WERI-Rb-1 (cell line): ENCODE data around the gene NMNAT1.

Experiments
- DNase-seq: peaks from one replicate; pipeline ENCODE4 v3.0.0-alpha.2; 2020
- H3K27ac ChIP-seq: fragments of 250-450 bp; sonication (Bioruptor Pico); 2 replicates; pipeline ENCODE4 v1.5.1; 2020; ENCODE audit warnings: mild to moderate bottlenecking, moderate library complexity
- H3K27me3 ChIP-seq: fragments of 250-450 bp; sonication (Bioruptor Pico); 2 replicates; pipeline ENCODE4 v1.5.1; 2021; ENCODE audit warnings: mild to moderate bottlenecking, low read depth, moderate library complexity; ENCODE audit not compliant: insufficient read depth, severe bottlenecking
- H3K36me3 ChIP-seq: fragments of 250-450 bp; sonication (Bioruptor Pico); 2 replicates; pipeline ENCODE4 v1.5.1; 2020; ENCODE audit warnings: mild to moderate bottlenecking, moderate library complexity
- H3K4me3 ChIP-seq: 2 replicates; pipeline ENCODE4 v1.5.1; 2011; ENCODE audit warnings: low read depth, mild to moderate bottlenecking, control low read depth, low read length
- H3K9me3 ChIP-seq: fragments of 250-450 bp; sonication (Bioruptor Pico); 2 replicates; pipeline ENCODE4 v1.5.1; 2021; ENCODE audit warnings: mild to moderate bottlenecking, moderate library complexity; ENCODE audit not compliant: severe bottlenecking
- TF ChIP-seq, protein P1 (sequence below): IDR thresholded peaks from 2 replicates; pipeline ENCODE4 v1.5.1; 2011; ENCODE audit warnings: low read depth, mild to moderate bottlenecking, control low read depth, inconsistent platforms, low read length

NMNAT1 gene

GRCh38 chr1:9903801-9904527, 39.3 kb upstream of the NMNAT1 start:
- H3K36me3 ChIP-seq, result no peaks in the 10 kb centered on the region
- no peaks in the 10 kb centered on the region for H3K9me3 ChIP-seq
- no peak overlapping the region for H3K27ac ChIP-seq
- H3K27me3 ChIP-seq, result no peaks in the 10 kb centered on the region
- TF ChIP-seq, protein P1, sequence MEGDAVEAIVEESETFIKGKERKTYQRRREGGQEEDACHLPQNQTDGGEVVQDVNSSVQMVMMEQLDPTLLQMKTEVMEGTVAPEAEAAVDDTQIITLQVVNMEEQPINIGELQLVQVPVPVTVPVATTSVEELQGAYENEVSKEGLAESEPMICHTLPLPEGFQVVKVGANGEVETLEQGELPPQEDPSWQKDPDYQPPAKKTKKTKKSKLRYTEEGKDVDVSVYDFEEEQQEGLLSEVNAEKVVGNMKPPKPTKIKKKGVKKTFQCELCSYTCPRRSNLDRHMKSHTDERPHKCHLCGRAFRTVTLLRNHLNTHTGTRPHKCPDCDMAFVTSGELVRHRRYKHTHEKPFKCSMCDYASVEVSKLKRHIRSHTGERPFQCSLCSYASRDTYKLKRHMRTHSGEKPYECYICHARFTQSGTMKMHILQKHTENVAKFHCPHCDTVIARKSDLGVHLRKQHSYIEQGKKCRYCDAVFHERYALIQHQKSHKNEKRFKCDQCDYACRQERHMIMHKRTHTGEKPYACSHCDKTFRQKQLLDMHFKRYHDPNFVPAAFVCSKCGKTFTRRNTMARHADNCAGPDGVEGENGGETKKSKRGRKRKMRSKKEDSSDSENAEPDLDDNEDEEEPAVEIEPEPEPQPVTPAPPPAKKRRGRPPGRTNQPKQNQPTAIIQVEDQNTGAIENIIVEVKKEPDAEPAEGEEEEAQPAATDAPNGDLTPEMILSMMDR, result no peak
- no peak for DNase-seq
- H3K4me3 ChIP-seq, result no peak overlapping the region

GRCh38 chr1:9904596-9904995, 38.7 kb upstream of the NMNAT1 start:
- no peaks in the 10 kb centered on the region for H3K27me3 ChIP-seq
- H3K27ac ChIP-seq, result no peak overlapping the region
- TF ChIP-seq, protein P1, result no peak
- H3K36me3 ChIP-seq, result no peaks in the 10 kb centered on the region
- H3K9me3 ChIP-seq, result no peaks in the 10 kb centered on the region
- no peak overlapping the region for H3K4me3 ChIP-seq
- DNase-seq, result no peak

- TF ChIP-seq, protein P1, result no peak
- Histone ChIP-seq H3K27me3 (no peaks in the 10 kb centered on the region), H3K36me3 (no peaks in the 10 kb centered on the region), H3K27ac (no peak overlapping the region), H3K4me3 (no peak overlapping the region), H3K9me3 (no peaks in the 10 kb centered on the region)
- DNase-seq, result no peak
These were observed 38.3 kb upstream of the NMNAT1 start for GRCh38 chr1:9905010-9905409.

GRCh38 chr1:9906466-9906865, 36.8 kb upstream of the NMNAT1 start:
- H3K4me3 ChIP-seq, result no peak overlapping the region
- no peak overlapping the region for H3K27ac ChIP-seq
- no peaks in the 10 kb centered on the region for H3K9me3 ChIP-seq
- no peak for DNase-seq
- TF ChIP-seq, protein P1, result no peak
- H3K36me3 ChIP-seq, result no peaks in the 10 kb centered on the region
- H3K27me3 ChIP-seq, result no peaks in the 10 kb centered on the region

GRCh38 chr1:9907441-9907840, 35.8 kb upstream of the NMNAT1 start:
- Histone ChIP-seq H3K36me3 (no peaks in the 10 kb centered on the region), H3K9me3 (no peaks in the 10 kb centered on the region), H3K4me3 (no peak overlapping the region), H3K27me3 (no peaks in the 10 kb centered on the region), H3K27ac (no peak overlapping the region)
- TF ChIP-seq, protein P1, result no peak
- DNase-seq, result no peak

DNA sequence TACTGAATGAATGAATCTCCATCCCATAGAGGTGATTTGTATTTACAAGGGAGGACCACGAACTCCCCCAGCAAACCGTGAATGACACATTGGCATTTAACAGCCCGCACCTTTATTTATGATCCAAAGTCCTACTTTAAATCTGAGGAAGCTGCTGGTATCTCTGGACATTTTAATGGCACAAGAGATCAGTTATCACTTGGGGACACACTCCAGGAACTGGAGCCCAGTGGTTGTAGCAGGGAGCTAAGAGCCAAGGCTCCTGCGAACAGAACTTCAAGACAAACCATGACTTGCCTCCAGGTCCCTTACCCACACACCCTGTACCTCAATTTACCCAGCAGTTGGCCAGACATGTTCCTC, 34.4 kb upstream of the NMNAT1 start:
- no peaks in the 10 kb centered on the region for H3K9me3 ChIP-seq
- TF ChIP-seq, protein P1, result no peak
- no peak overlapping the region for H3K27ac ChIP-seq
- no peak for DNase-seq
- no peak overlapping the region; the same call in 1 of the 2 replicates for H3K4me3 ChIP-seq
- H3K36me3 ChIP-seq, result no peaks in the 10 kb centered on the region
- H3K27me3 ChIP-seq, result no peaks in the 10 kb centered on the region
